Keratinocyte (primary cell): ENCODE results near the gene MYB. TPM values are rescaled to one million over a fixed set of nuclear protein-coding genes. Genes with fewer than 3 reads are reported as not detected.

Experiments used
- DNase-seq: peaks from one replicate; pipeline ENCODE4 v3.0.0-alpha.2; 2011; ENCODE audit warnings: low read depth, missing footprints, low spot score
- FAIRE-seq: peaks from 2 replicates; lab custom pipeline; 2011; peaks lifted over from hg19 to GRCh38; lab: Jason Lieb, UNC
- H2AFZ ChIP-seq: 2 replicates; pipeline ENCODE4 v1.6.0; 2012; ENCODE audit warnings: low read length, control low read depth, inconsistent platforms; ENCODE audit not compliant: control insufficient read depth
- H3K27ac ChIP-seq: 2 replicates; pipeline ENCODE4 v1.5.1; 2011; ENCODE audit warnings: low read length; ENCODE audit not compliant: control insufficient read depth, insufficient read depth
- H3K27me3 ChIP-seq: 3 replicates; pipeline ENCODE4 v1.6.0; 2011; ENCODE audit warnings: low read length; ENCODE audit not compliant: control insufficient read depth, insufficient read depth; ENCODE audit errors: extremely low read depth
- H3K36me3 ChIP-seq, 2 experiments: 2 replicates in 1 of 2; 3 replicates in 1 of 2; pipeline ENCODE4 v1.5.1; 2011; ENCODE audit warnings: low read length in 2 of 2, mild to moderate bottlenecking in 1 of 2; ENCODE audit not compliant: control insufficient read depth in 2 of 2, insufficient read depth in 2 of 2; ENCODE audit errors: extremely low read depth in 1 of 2
- H3K4me1 ChIP-seq: 3 replicates; pipeline ENCODE4 v1.5.1; 2011; ENCODE audit warnings: low read length; ENCODE audit not compliant: control insufficient read depth, insufficient read depth; ENCODE audit errors: extremely low read depth
- H3K4me2 ChIP-seq: 3 replicates; pipeline ENCODE4 v1.6.0; 2011; ENCODE audit warnings: low read depth, low read length; ENCODE audit not compliant: control insufficient read depth, insufficient read depth; ENCODE audit errors: extremely low read depth
- H3K4me3 ChIP-seq, 3 experiments: fragments of 200-600 bp in 1 of 3; sonication (generic) in 1 of 3; 2 replicates in 2 of 3; 3 replicates in 1 of 3; pipeline ENCODE4 v1.5.1; 2011 to 2016; ENCODE audit warnings: low read length in 3 of 3, mild to moderate bottlenecking in 3 of 3, control low read depth in 2 of 3, inconsistent platforms in 1 of 3, low read depth in 1 of 3, mixed read lengths in 1 of 3, mixed run types in 1 of 3, moderate library complexity in 1 of 3; ENCODE audit not compliant: control insufficient read depth in 2 of 3, insufficient read depth in 2 of 3; ENCODE audit errors: extremely low read depth in 1 of 3
- H3K79me2 ChIP-seq: 2 replicates; pipeline ENCODE4 v1.6.0; 2012; ENCODE audit warnings: low read length; ENCODE audit not compliant: control insufficient read depth, insufficient read depth
- H3K9ac ChIP-seq: 3 replicates; pipeline ENCODE4 v1.6.0; 2011; ENCODE audit warnings: low read length; ENCODE audit not compliant: control insufficient read depth, insufficient read depth; ENCODE audit errors: extremely low read depth
- H3K9me1 ChIP-seq: 3 replicates; pipeline ENCODE4 v1.6.0; 2011; ENCODE audit warnings: low read length; ENCODE audit not compliant: control insufficient read depth, insufficient read depth; ENCODE audit errors: extremely low read depth
- H3K9me3 ChIP-seq: 2 replicates; pipeline ENCODE4 v1.5.1; 2012; ENCODE audit warnings: low read depth, low read length; ENCODE audit not compliant: control insufficient read depth
- H4K20me1 ChIP-seq: 3 replicates; pipeline ENCODE4 v1.6.0; 2011; ENCODE audit warnings: low read length; ENCODE audit not compliant: control insufficient read depth, insufficient read depth; ENCODE audit errors: extremely low read depth
- CTCF ChIP-seq, 3 experiments: IDR thresholded peaks in 1 of 3; conservative IDR thresholded peaks in 1 of 3; optimal IDR thresholded peaks in 1 of 3; 2 replicates in 2 of 3; 3 replicates in 1 of 3; pipeline versions ENCODE3 to v1.5.1; 2011; ENCODE audit warnings: low read length in 3 of 3, mild to moderate bottlenecking in 3 of 3, moderate library complexity in 2 of 3, control low read depth in 1 of 3, inconsistent platforms in 1 of 3; ENCODE audit not compliant: insufficient read depth in 2 of 3; ENCODE audit errors: extremely low read depth in 1 of 3
- EZH2 ChIP-seq: IDR thresholded peaks from one replicate; pipeline ENCODE4 v1.6.1; 2012; ENCODE audit warnings: inconsistent platforms, mild to moderate bottlenecking, low read length, moderate library complexity
- dilution Hi-C: fragments of 300-500 bp; cut with MboI; formaldehyde crosslinking; loops from one replicate; pipeline ENCODE4 v1.7.0; 2020; ENCODE audit warnings: low sequenced_read_pairs; ENCODE audit not compliant: extremely low pct_ligation_motif_present
- polyA plus RNA-seq, 5 experiments: library from polyadenylated mRNA; depleted of rRNA in 3 of 5; stranded (reverse) in 3 of 5; stranded (forward) in 1 of 5; unstranded in 1 of 5; fragments of >200 nt; gene quantifications; 1 replicate in 1 of 5; 2 replicates in 3 of 5; 3 replicates in 1 of 5; pipeline versions ENCODE4 v1.2.1 to v1.2.3, GENCODE V29; 2011 to 2012; ENCODE audit warnings: missing spikeins in 2 of 5, low read depth in 1 of 5, low replicate concordance in 1 of 5

MYB gene
- polyA plus RNA-seq, 1 donor (not counting 4 experiments of a cell fraction or from before 2014, with no cell fraction given), result 0.04 TPM

GRCh38 chr6:135209803-135210202, 28.7 kb downstream of the MYB start:
- Histone ChIP-seq H3K9ac (no peak overlapping the region), H4K20me1 (no peaks in the 10 kb centered on the region)
- TF ChIP-seq CTCF (optimal IDR thresholded peaks at IDR 0.05 in 1 of 3, IDR thresholded peaks at IDR 0.05 in 1 of 3, conservative IDR thresholded peaks at IDR 0.05 in 1 of 3; ENCODE audit: extremely low read depth in 1 of 3, insufficient read depth in 2 of 3, low read length in 3 of 3) (no peak), EZH2 (no peak)

GRCh38 chr6:135210632-135211305, 29.7 kb downstream of the MYB start:
- no peaks in the 10 kb centered on the region for H4K20me1 ChIP-seq
- TF ChIP-seq EZH2 (no peak), CTCF (optimal IDR thresholded peaks at IDR 0.05 in 1 of 3, IDR thresholded peaks at IDR 0.05 in 1 of 3, conservative IDR thresholded peaks at IDR 0.05 in 1 of 3; ENCODE audit: extremely low read depth in 1 of 3, insufficient read depth in 2 of 3, low read length in 3 of 3) (no peak)
- H3K36me3 ChIP-seq, result no peaks in the 10 kb centered on the region
- H3K9me1 ChIP-seq, result no peaks in the 10 kb centered on the region
- FAIRE-seq, result no peak
- no peak overlapping the region for H3K4me2 ChIP-seq
- no peaks in the 10 kb centered on the region for H3K27me3 ChIP-seq
- H3K9me3 ChIP-seq, result no peaks in the 10 kb centered on the region
- no peak overlapping the region for H3K9ac ChIP-seq
- peaks cover 14% of the 10 kb centered on the region for H3K4me1 ChIP-seq
- dilution Hi-C loops, result no loop called here
- H3K4me3 ChIP-seq, result no peak overlapping the region
- H3K27ac ChIP-seq, result no peak overlapping the region
- H2AFZ ChIP-seq, result no peak overlapping the region
- H3K79me2 ChIP-seq, result no peaks in the 10 kb centered on the region
- DNase-seq, result no peak

More at GRCh38 chr6:135209803-135210202, 28.7 kb downstream of the MYB start:
- Histone ChIP-seq H3K4me3 (no peak overlapping the region), H3K9me3 (no peaks in the 10 kb centered on the region), H3K79me2 (no peaks in the 10 kb centered on the region), H3K27ac (no peak overlapping the region), H3K4me1 (peaks cover 14% of the 10 kb centered on the region), H3K36me3 (no peaks in the 10 kb centered on the region), H3K27me3 (no peaks in the 10 kb centered on the region), H3K4me2 (no peak overlapping the region), H2AFZ (no peak overlapping the region), H3K9me1 (no peaks in the 10 kb centered on the region)
- FAIRE-seq (no peak), DNase-seq (no peak)
- dilution Hi-C loops, result no loop called here
